GM12801 (cell line): ENCODE results near the gene FHOD3.

ENCODE experiments used
- TF ChIP-seq, protein P1 (sequence below): IDR thresholded peaks from one replicate; pipeline ENCODE4 v1.5.1; 2011; ENCODE audit warnings: control low read depth; ENCODE audit not compliant: insufficient read length; ENCODE audit errors: extremely low read depth

Gene FHOD3

DNA sequence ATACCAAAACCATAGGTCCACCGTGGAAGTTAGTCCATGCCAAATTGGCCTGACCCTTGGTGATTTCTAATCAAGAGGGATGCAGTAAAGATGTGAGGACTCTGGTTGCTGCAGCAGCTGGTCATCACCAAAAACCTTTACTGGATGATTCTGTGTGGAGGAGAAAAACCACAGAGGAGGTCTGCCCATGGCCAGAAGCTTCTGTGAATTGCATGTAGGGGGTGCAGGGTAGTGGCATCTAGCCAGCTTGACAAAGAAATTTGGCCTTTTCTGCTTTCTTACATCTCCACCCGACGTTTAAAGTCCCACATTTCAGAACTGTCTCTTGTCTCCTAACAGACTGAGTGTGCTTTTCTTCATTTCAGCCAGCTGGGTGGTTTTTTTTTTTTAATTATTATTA lies 351.3 kb downstream of the FHOD3 start:
- TF ChIP-seq, protein P1, sequence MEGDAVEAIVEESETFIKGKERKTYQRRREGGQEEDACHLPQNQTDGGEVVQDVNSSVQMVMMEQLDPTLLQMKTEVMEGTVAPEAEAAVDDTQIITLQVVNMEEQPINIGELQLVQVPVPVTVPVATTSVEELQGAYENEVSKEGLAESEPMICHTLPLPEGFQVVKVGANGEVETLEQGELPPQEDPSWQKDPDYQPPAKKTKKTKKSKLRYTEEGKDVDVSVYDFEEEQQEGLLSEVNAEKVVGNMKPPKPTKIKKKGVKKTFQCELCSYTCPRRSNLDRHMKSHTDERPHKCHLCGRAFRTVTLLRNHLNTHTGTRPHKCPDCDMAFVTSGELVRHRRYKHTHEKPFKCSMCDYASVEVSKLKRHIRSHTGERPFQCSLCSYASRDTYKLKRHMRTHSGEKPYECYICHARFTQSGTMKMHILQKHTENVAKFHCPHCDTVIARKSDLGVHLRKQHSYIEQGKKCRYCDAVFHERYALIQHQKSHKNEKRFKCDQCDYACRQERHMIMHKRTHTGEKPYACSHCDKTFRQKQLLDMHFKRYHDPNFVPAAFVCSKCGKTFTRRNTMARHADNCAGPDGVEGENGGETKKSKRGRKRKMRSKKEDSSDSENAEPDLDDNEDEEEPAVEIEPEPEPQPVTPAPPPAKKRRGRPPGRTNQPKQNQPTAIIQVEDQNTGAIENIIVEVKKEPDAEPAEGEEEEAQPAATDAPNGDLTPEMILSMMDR = no peak

DNA sequence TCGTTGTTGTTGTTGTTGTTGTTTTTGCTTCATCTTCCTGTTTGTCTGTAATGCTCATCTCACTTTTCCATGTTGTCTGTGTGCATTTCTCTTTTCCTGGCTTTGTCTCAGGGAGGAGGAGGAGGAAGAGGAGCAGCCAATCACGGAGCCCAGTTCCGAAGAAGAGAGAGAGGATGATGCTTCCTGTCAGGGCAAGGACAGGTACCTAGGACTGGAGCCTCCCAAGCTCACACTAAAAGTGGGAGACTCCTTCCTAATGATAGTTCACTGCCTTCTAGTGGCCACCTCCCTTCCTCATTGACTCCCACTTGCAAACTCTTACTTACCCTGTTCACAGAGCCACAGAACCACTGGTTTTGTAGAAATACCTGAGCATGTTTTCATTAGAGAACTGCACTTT lies 351.7 kb downstream of the FHOD3 start:
- TF ChIP-seq, protein P1 = no peak

DNA sequence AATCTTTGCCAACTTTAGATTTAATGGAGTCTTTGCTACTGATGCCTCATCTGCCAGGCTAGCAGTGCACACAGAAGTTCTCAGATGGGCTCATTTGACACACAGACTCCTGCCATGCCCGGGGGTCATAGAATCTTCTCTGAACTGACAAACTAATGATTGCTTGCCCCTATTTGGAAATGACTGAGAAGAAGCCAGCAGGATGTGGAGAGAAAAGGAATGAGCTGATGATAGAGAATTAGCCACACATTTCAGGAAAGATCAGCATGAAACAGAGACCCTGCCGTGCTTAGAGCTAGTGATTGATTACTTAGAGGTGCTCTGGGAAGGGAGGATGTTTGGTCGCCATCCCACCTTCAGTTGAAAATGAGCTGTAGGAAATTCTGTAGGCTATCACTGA lies 352.8 kb downstream of the FHOD3 start:
- TF ChIP-seq, protein P1 = no peak

DNA sequence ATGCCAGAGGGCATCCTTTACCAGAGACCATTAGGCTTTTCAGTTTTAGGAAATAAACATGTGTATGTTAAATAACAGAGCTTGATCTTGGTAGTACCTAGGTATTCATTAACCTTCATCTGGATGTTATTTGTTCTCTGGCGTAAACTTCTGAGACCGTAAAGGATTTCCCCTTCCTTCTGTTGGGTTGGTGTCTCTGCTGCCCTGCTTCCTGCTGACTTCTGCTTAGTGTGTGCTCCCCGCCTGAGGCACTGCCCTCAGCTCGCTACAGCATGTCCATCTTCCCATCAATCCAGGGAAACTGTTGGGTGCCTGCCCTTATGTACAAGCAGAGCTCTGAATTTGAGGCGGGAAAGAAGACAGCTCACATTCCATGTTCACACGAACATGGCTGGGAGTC lies 353.4 kb downstream of the FHOD3 start:
- TF ChIP-seq, protein P1 = no peak

DNA sequence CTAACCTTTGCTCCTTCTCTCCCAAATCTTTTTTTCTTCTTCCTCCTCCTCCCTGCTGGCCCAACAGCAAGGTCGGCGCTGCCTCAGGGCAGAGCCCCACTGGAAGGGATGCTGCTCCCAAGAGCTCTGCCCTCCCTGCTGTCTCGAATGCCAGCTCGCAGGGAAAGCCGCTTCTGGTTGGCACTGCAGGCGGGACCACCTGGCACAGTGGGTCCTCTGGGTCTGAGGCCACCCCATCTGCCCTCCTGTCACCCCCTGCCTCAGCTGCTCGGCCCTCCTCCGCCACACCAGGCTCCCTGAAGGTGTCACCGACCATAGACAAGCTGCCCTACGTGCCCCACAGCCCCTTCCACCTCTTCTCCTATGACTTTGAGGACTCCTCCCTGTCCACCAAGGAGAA lies 355.0 kb downstream of the FHOD3 start:
- TF ChIP-seq, protein P1 = no peak

DNA sequence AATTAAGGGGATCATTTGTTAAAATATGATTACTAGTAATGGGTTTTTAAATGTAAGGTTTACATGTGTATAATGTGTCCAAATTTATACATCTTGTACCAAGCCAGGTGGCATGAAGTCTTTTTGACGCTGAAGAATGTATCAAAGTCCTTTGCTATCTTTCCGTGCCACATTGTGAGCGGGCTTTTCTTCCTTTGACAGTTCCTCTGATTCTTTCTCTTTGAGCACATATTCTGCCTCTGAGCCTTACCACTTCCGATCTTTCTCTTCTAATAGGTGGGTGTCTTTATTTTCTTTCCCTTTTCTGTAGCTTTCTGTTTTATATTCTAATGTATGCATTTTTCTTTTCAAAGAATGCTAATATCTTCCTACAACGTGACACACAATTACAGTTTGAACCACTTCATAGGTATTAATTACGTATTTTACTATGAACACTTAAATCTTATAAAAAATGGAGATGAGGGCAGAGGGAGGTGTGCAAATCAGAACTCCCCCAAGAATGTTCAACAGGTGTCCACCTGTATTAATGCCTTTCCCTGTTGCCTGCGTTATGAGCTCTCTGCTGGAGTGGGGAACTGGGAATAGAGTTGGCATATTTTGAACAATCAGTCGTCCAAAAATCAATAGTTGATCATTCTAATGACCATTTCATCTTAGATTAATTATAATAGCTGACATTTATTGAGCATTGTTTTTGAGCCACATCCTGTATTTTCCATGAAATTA lies 355.8 kb downstream of the FHOD3 start:
- TF ChIP-seq, protein P1 = no peak

DNA sequence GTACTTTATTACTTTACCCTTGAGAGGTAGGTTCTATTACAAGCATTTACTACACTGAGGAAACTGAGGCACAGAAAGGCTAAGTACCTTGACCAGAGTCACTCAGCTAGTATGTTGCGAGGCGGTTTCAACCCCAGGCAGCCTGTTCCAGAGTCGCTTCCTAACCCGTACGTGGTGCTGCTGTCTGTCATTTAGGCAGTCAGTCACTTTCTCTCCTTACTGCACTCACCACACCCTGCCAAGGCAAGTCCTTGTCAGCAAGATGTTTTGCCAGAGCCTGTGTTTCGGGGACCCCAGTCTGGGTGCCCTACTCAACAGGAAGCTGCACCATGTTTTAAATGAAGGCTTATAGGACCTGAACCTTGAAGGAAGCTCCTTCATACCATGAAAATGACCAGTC lies 356.4 kb downstream of the FHOD3 start:
- TF ChIP-seq, protein P1 = no peak
